Astrocyte of the spinal cord (primary cell): Measurements from ENCODE around the gene MAGEA8.
"Not testable (repeated sequence)": the region's sequence is repeated elsewhere in the genome, so short reads cannot be mapped to it uniquely, and the experiment has no call there.

Experiments
- DNase-seq: peaks from one replicate; pipeline ENCODE4 v3.0.0; 2011; ENCODE audit warnings: low read depth, low spot score
- H3K4me3 ChIP-seq: 2 replicates; pipeline ENCODE4 v1.5.1; 2011; ENCODE audit warnings: low read depth, mild to moderate bottlenecking, low read length, moderate library complexity
- CTCF ChIP-seq: IDR thresholded peaks from 2 replicates; pipeline ENCODE4 v1.5.1; 2012; ENCODE audit warnings: low read depth, mild to moderate bottlenecking, low read length, inconsistent platforms
- in situ Hi-C: cut with HindIII; loops from 2 replicates; pipeline ENCODE4 v1.10.0; 2017; ENCODE audit warnings: low sequenced_read_pairs

MAGEA8 gene

DNA sequence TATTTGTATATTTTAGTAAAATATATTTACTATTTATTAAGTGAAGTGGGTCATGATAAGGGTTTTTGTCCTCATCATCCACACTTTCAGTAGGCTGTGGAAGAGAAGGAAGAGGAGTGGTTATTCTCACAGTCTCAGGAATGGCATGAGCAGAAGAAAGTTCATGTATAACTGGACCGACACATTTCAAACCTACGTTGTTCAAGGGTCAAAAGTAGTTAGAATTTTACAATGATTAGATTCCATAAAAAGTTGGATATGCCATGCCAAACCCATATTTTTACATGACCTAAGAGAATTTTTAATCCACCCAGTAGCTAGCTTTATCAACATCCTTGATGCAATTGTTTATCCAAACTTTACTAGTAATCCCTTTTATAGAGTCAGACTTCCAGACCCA lies 15.6 kb upstream of the MAGEA8 start:
- no peak for DNase-seq
- no peak overlapping the region for H3K4me3 ChIP-seq
- in situ Hi-C loops = no loop called here
- no peak for TF ChIP-seq CTCF

DNA sequence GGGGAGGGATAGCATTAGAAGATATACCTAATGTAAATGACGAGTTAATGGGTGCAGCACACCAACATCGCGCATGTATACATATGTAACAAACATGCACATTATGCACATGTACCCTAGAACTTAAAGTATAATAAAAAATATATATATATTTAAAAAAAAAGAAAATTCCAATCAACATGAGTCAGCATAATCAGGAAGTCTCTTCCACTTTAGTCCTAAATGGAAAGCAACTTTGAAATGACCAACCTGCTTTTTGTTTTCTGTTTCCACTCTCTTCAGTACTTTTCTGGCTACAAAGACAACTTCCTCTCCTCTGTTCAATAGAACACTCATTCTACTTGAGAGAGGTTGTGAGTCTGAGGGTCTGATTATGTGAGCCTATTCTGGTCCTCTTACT lies 13.5 kb upstream of the MAGEA8 start:
- no peak for DNase-seq
- in situ Hi-C loops = no loop called here
- TF ChIP-seq CTCF = no peak
- H3K4me3 ChIP-seq = no peak overlapping the region

DNA sequence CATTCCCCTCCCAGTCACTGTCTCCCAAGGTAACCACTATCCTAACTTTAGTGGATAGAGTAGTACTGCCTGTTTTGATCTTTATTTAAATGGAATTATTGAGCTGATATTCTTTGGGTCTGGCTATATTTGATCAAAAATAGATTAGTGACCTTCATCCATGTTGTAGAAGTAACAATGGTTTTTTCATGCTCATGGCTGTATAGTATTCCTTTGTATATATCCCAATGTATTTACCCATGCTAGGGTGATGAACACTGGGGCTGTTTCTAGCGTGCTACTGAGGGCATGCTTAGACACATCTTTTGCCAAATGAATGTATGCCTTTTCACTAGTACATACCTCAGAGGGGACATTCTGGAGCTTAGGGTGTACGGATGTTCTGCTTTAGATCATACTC lies 10.1 kb upstream of the MAGEA8 start:
- no peak overlapping the region for H3K4me3 ChIP-seq
- in situ Hi-C loops = no loop called here
- TF ChIP-seq CTCF = no peak
- DNase-seq = no peak

DNA sequence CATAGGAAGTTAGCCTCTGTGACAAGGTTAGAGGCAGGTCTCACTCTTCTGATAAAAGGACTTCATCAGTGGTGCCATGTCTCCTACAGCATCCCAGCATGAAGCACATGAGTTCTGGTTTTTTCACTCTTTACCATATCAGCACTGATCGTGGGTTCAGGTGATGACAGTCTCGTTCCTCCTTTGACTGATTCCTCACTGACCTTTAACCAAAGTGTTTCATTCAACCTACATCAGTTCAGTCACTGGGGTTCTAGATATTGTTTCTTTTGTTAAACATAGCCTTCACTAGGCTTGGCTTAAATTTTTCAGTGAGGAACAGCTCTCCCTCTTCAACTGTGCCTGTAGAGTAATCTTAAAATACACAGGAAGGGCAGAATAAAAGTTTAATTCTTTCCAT lies 9.6 kb upstream of the MAGEA8 start:
- TF ChIP-seq CTCF = no peak
- DNase-seq = no peak
- H3K4me3 ChIP-seq = no peak overlapping the region
- in situ Hi-C loops = no loop called here

- no peak overlapping the region for H3K4me3 ChIP-seq
- in situ Hi-C loops = no loop called here
- peak; percentile 27 for TF ChIP-seq CTCF
- DNase-seq = no peak
Measured at GRCh38 chrX:149871940-149872339, 9.0 kb upstream of the MAGEA8 start.

DNA sequence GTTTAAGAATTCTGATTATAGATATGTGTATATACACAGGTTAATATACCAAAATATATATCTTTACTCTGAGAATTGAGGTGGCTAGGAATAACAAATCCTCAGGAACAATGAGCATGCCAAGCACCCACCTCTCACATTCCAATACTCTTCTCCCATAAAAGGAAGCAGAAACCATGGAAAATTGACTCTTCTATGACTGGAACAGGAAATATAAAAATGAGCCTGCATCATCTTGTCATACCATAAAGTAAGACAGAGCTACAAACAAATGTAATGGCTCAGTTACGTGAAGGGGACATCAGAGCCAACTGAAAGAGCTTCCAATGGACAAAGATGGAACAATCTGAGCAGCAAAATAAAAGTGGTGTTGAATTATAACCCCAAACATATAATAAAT lies 3.8 kb upstream of the MAGEA8 start:
- in situ Hi-C loops = no loop called here
- TF ChIP-seq CTCF = no peak
- no peak overlapping the region for H3K4me3 ChIP-seq
- DNase-seq = no peak

DNA sequence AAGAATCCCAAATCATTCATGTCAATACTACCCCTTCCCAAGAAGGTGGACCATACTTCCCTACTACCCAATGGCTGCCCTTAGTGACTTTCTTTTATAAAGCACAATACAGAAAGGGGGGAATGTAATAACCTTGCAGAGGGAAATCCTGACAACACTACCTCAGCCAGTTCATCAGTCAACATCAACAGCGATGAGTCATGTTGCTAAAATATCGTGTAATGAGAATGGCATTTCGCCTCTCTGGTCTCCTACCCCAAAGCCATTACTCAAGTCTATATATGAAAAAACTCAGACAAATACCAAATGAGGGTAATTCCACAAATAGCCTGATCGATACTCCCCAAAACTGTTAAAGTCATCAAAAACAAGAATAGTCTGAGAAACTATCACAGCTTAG lies 3.3 kb upstream of the MAGEA8 start:
- DNase-seq = no peak
- in situ Hi-C loops = no loop called here
- TF ChIP-seq CTCF = no peak
- H3K4me3 ChIP-seq = no peak overlapping the region

GRCh38 chrX:149890828-149891227 lies 9.8 kb downstream of the MAGEA8 start:
- H3K4me3 ChIP-seq, in situ Hi-C loops, DNase-seq: not testable (repeated sequence)
